HepG2 (cell line): ENCODE results near the gene ANKRD44.

Source experiments
- ATF3 ChIP-seq: sonication (generic); formaldehyde crosslinking; IDR thresholded peaks from 2 replicates; pipeline ENCODE4 v1.4.0; 2020; ENCODE audit warnings: missing genetic modification reagents
- CTCF ChIP-seq: sonication (generic); formaldehyde crosslinking; IDR thresholded peaks from 2 replicates; pipeline ENCODE4 v1.5.0; 2020; ENCODE audit warnings: mild to moderate bottlenecking, missing genetic modification reagents, moderate library complexity
- EZH2 ChIP-seq: conservative IDR thresholded peaks from 2 replicates; pipeline ENCODE4 v1.6.1; 2012; ENCODE audit warnings: mild to moderate bottlenecking, low read depth, low read length, moderate library complexity
- HMGXB4 ChIP-seq, 2 experiments: sonication (generic) in 1 of 2; formaldehyde crosslinking in 1 of 2; IDR thresholded peaks; 2 replicates each; pipeline versions ENCODE4 v1.4.0 to v1.6.1; 2018 to 2020; ENCODE audit warnings: missing genetic modification reagents in 2 of 2, borderline replicate concordance in 1 of 2, low read depth in 1 of 2, mild to moderate bottlenecking in 1 of 2, missing biosample characterization in 1 of 2
- POLR2AphosphoS5 ChIP-seq: IDR thresholded peaks from 2 replicates; pipeline ENCODE4 v1.6.1; 2012; ENCODE audit warnings: low read depth, low read length
- ZNF260 ChIP-seq: sonication (generic); formaldehyde crosslinking; IDR thresholded peaks from 2 replicates; pipeline ENCODE4 v1.4.0; 2020; ENCODE audit warnings: missing genetic modification reagents, low read depth, mild to moderate bottlenecking, borderline replicate concordance
- ZNF432 ChIP-seq: sonication (generic); formaldehyde crosslinking; IDR thresholded peaks from 2 replicates; pipeline ENCODE4 v1.5.0; 2020; ENCODE audit warnings: missing genetic modification reagents, mild to moderate bottlenecking, borderline replicate concordance

- no peak for TF ChIP-seq EZH2
- no peak for TF ChIP-seq ATF3
- no peak for TF ChIP-seq HMGXB4 (CRISPR knock-in tag; IDR thresholded peaks at IDR 0.05; ENCODE audit: borderline replicate concordance in 1 of 2, low read depth in 1 of 2)
- TF ChIP-seq POLR2AphosphoS5 = no peak
- TF ChIP-seq CTCF (CRISPR knock-in tag) = no peak
- no peak for TF ChIP-seq ZNF432 (CRISPR knock-in tag)
- no peak for TF ChIP-seq ZNF260 (CRISPR knock-in tag)
These were observed 45.5 kb downstream of the ANKRD44 start for GRCh38 chr2:197265036-197265435.
